SK-N-SH (cell line): Measurements from ENCODE around the gene ZNF799.
"Not testable (repeated sequence)": the region's sequence is repeated elsewhere in the genome, so short reads cannot be mapped to it uniquely, and the experiment has no call there.

ENCODE experiments used
- CTCF ChIP-seq: fragments of 200-600 bp; sonication (generic); IDR thresholded peaks from 2 replicates; pipeline ENCODE4 v1.6.1; 2017; ENCODE audit warnings: antibody characterized with exemption, mild to moderate bottlenecking, moderate library complexity
- EP300 ChIP-seq, 2 experiments: IDR thresholded peaks; 2 replicates each; pipeline versions ENCODE4 v1.4.0 to v1.6.1; 2012; ENCODE audit warnings: borderline replicate concordance in 1 of 2, low read depth in 1 of 2, low read length in 1 of 2
- EZH2phosphoT487 ChIP-seq: fragments of 200-600 bp; sonication (generic); IDR thresholded peaks from 2 replicates; pipeline ENCODE4 v1.6.1; 2017; ENCODE audit warnings: low read depth, mixed run types, mild to moderate bottlenecking, antibody characterized with exemption, moderate library complexity, borderline replicate concordance
- FOXM1 ChIP-seq: IDR thresholded peaks from 2 replicates; pipeline ENCODE4 v1.4.0; 2012; ENCODE audit warnings: low read depth, mild to moderate bottlenecking
- GABPA ChIP-seq: IDR thresholded peaks from 2 replicates; pipeline ENCODE4 v1.4.0; 2012; ENCODE audit warnings: low read depth, mild to moderate bottlenecking
- RFX5 ChIP-seq: IDR thresholded peaks from 2 replicates; pipeline ENCODE4 v1.6.1; 2012; ENCODE audit warnings: mild to moderate bottlenecking, improper control_type of control experiment, low read length
- TAF1 ChIP-seq: IDR thresholded peaks from 2 replicates; pipeline ENCODE4 v1.6.1; 2012; ENCODE audit warnings: low read depth, mild to moderate bottlenecking, low read length, moderate library complexity, borderline replicate concordance
- YY1 ChIP-seq: IDR thresholded peaks from 2 replicates; pipeline ENCODE4 v1.4.0; 2012; ENCODE audit warnings: low read depth, mild to moderate bottlenecking

GRCh38 chr19:12439686-12440540 is 38.8 kb upstream of the ZNF799 start:
- TF ChIP-seq CTCF; YY1; EP300 (IDR thresholded peaks at IDR 0.05; ENCODE audit: borderline replicate concordance in 1 of 2, low read depth in 1 of 2, low read length in 1 of 2); FOXM1; GABPA; EZH2phosphoT487; TAF1; RFX5: not testable (repeated sequence)
